HG03280 (cell line): ENCODE results near the gene OR2C1.

Experiments used
- ATAC-seq: cut with Tn5 transposase; IDR thresholded peaks from one replicate; pipeline ENCODE4 v1.9.1; 2021; ENCODE audit warnings: mild to moderate bottlenecking, moderate library complexity; ENCODE audit not compliant: unreplicated experiment

Gene OR2C1

GRCh38 chr16:3355589-3355988 is at the start of gene OR2C1:
Gene OR2C1 (plus strand): TSS chr16:3355889. CDS start chr16:3355941, 52 bp downstream.
- no peak for ATAC-seq

GRCh38 chr16:3306078-3306477 is 49.6 kb upstream of the OR2C1 start:
- ATAC-seq, result no peak

- no peak for ATAC-seq
Observed at GRCh38 chr16:3311496-3311895, 44.2 kb upstream of the OR2C1 start.

GRCh38 chr16:3317315-3317999 is 38.2 kb upstream of the OR2C1 start:
- no peak for ATAC-seq

GRCh38 chr16:3321816-3322215 is 33.9 kb upstream of the OR2C1 start:
- ATAC-seq, result no peak

- ATAC-seq, result no peak
Observed at GRCh38 chr16:3327514-3327913, 28.2 kb upstream of the OR2C1 start.

- ATAC-seq, result no peak
Observed at GRCh38 chr16:3328104-3328503, 27.6 kb upstream of the OR2C1 start.

GRCh38 chr16:3328643-3329042 is 27.0 kb upstream of the OR2C1 start:
- ATAC-seq, result no peak

- no peak for ATAC-seq
Observed at GRCh38 chr16:3346041-3346440, 9.6 kb upstream of the OR2C1 start.

GRCh38 chr16:3347586-3347985 is 8.1 kb upstream of the OR2C1 start:
- ATAC-seq, result no peak

- ATAC-seq, result no peak
Observed at GRCh38 chr16:3348547-3349167, 7.0 kb upstream of the OR2C1 start.

GRCh38 chr16:3349175-3349574 is 6.5 kb upstream of the OR2C1 start:
- no peak for ATAC-seq

GRCh38 chr16:3356118-3356517 is 429 bp downstream of the OR2C1 start:
- ATAC-seq, result no peak

GRCh38 chr16:3358871-3359270 is 3.2 kb downstream of the OR2C1 start:
- ATAC-seq, result no peak

GRCh38 chr16:3362931-3363330 is 7.2 kb downstream of the OR2C1 start:
- ATAC-seq, result no peak

GRCh38 chr16:3363793-3364192 is 8.1 kb downstream of the OR2C1 start:
- no peak for ATAC-seq

GRCh38 chr16:3364774-3365427 is 9.2 kb downstream of the OR2C1 start:
- ATAC-seq, result no peak

- no peak for ATAC-seq
Observed at GRCh38 chr16:3369073-3369472, 13.4 kb downstream of the OR2C1 start.

GRCh38 chr16:3375680-3376079 is 20.0 kb downstream of the OR2C1 start:
- ATAC-seq, result no peak

GRCh38 chr16:3377917-3378316 is 22.2 kb downstream of the OR2C1 start:
- ATAC-seq, result no peak

GRCh38 chr16:3383045-3383448 is 27.4 kb downstream of the OR2C1 start:
- ATAC-seq, result no peak

GRCh38 chr16:3388325-3388724 is 32.6 kb downstream of the OR2C1 start:
- ATAC-seq, result no peak
